SK-N-SH treated with all-trans-retinoic acid at 6 μM for 48 hours (cell line): Measurements from ENCODE around the gene TTC23L.

ENCODE experiments used
- ATAC-seq: fragments of 200-7000 bp; cut with Tn5 transposase; 3 replicates; pipeline ENCODE4 v1.9.1; 2020; ENCODE audit warnings: mild to moderate bottlenecking, moderate library complexity
- ARNTL ChIP-seq: fragments of 450-650 bp; formaldehyde crosslinking; IDR thresholded peaks from 2 replicates; pipeline ENCODE4 v1.5.0; 2020; ENCODE audit warnings: low read depth, mild to moderate bottlenecking, moderate library complexity, borderline replicate concordance
- BACH2 ChIP-seq: fragments of 250-450 bp; sonication (Bioruptor Pico); IDR thresholded peaks from 2 replicates; pipeline ENCODE4 v1.9.0; 2021; ENCODE audit warnings: mild to moderate bottlenecking, borderline replicate concordance
- ESRRG ChIP-seq: fragments of 250-450 bp; sonication (Bioruptor Pico); IDR thresholded peaks from 2 replicates; pipeline ENCODE4 v1.6.1; 2021; ENCODE audit warnings: mild to moderate bottlenecking
- GLIS3 ChIP-seq: fragments of 250-450 bp; sonication (Bioruptor Pico); IDR thresholded peaks from 2 replicates; pipeline ENCODE4 v1.5.0; 2020; ENCODE audit warnings: mild to moderate bottlenecking, moderate library complexity
- ISL1 ChIP-seq: fragments of 250-450 bp; sonication (Bioruptor Pico); IDR thresholded peaks from 2 replicates; pipeline ENCODE4 v2.1.2; 2022; ENCODE audit warnings: mild to moderate bottlenecking, moderate library complexity
- OSR1 ChIP-seq: fragments of 250-450 bp; sonication (Bioruptor Pico); IDR thresholded peaks from 2 replicates; pipeline ENCODE4 v1.8.0; 2022; ENCODE audit warnings: moderate library complexity, mild to moderate bottlenecking, inconsistent platforms
- PPARA ChIP-seq: fragments of 250-450 bp; sonication (Bioruptor Pico); IDR thresholded peaks from 2 replicates; pipeline ENCODE4 v1.5.0; 2020; ENCODE audit warnings: mild to moderate bottlenecking, borderline replicate concordance
- RARB ChIP-seq: fragments of 250-450 bp; sonication (Bioruptor Pico); IDR thresholded peaks from 2 replicates; pipeline ENCODE4 v1.8.0; 2021; ENCODE audit warnings: mild to moderate bottlenecking, moderate library complexity
- SNAI2 ChIP-seq: fragments of 250-450 bp; sonication (Bioruptor Pico); IDR thresholded peaks from 2 replicates; pipeline ENCODE4 v1.5.0; 2020; ENCODE audit warnings: mild to moderate bottlenecking, moderate library complexity
- TCF4 ChIP-seq: fragments of 250-450 bp; sonication (Bioruptor Pico); IDR thresholded peaks from 2 replicates; pipeline ENCODE4 v1.8.0; 2021; ENCODE audit warnings: mild to moderate bottlenecking, moderate library complexity, borderline replicate concordance
- TOX ChIP-seq: fragments of 250-450 bp; sonication (Bioruptor Pico); IDR thresholded peaks from 2 replicates; pipeline ENCODE4 v1.8.0; 2021; ENCODE audit warnings: mild to moderate bottlenecking, moderate library complexity, borderline replicate concordance
- ZC3H10 ChIP-seq: fragments of 250-450 bp; sonication (Bioruptor Pico); IDR thresholded peaks from 2 replicates; pipeline ENCODE4 v1.5.1; 2021; ENCODE audit warnings: mild to moderate bottlenecking, moderate library complexity
- ZFP3 ChIP-seq: fragments of 250-450 bp; sonication (Bioruptor Pico); IDR thresholded peaks from 2 replicates; pipeline ENCODE4 v1.5.0; 2020; ENCODE audit warnings: mild to moderate bottlenecking, moderate library complexity
- ZNF565 ChIP-seq: fragments of 450-650 bp; formaldehyde crosslinking; conservative IDR thresholded peaks from 2 replicates; pipeline ENCODE4 v1.5.0; 2020; ENCODE audit warnings: low read depth, mild to moderate bottlenecking, moderate library complexity
- ZNF70 ChIP-seq: fragments of 450-650 bp; formaldehyde crosslinking; IDR thresholded peaks from 2 replicates; pipeline ENCODE4 v1.5.0; 2020; ENCODE audit warnings: mild to moderate bottlenecking, moderate library complexity
- ZNF8 ChIP-seq: fragments of 450-650 bp; formaldehyde crosslinking; IDR thresholded peaks from 2 replicates; pipeline ENCODE4 v1.5.0; 2020; ENCODE audit warnings: mild to moderate bottlenecking, moderate library complexity
- TF ChIP-seq, protein P1 (sequence below): fragments of 250-450 bp; sonication (Bioruptor Pico); IDR thresholded peaks from 2 replicates; pipeline ENCODE4 v1.5.0; 2020; ENCODE audit warnings: mild to moderate bottlenecking, moderate library complexity
- TF ChIP-seq, protein P2 (sequence below): fragments of 250-450 bp; sonication (Bioruptor Pico); IDR thresholded peaks from 2 replicates; pipeline ENCODE4 v1.8.0; 2020; ENCODE audit warnings: mild to moderate bottlenecking, moderate library complexity, borderline replicate concordance
- TF ChIP-seq, protein P3 (sequence below): fragments of 250-450 bp; sonication (Bioruptor Pico); IDR thresholded peaks from 2 replicates; pipeline ENCODE4 v1.5.1; 2020; ENCODE audit warnings: low read depth, mild to moderate bottlenecking, moderate library complexity

The TTC23L gene, protein sequence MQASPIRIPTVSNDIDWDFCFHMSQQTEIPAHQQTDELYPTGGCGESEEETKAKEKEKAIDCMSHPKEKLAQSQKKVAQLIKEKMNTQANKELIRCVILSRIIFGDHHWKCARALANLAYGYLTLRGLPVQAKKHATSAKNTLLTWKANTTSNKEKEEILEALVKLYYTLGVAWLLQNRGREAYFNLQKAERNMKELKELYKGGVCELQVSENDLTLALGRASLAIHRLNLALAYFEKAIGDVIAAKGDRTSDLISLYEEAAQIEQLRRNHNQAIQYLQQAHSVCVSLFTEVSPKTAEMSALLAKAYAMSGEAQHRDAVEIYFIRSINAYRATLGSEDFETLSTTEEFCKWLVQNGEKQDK

GRCh38 chr5:34838785-34839714 lies at the start of gene TTC23L:
TTC23L (plus strand) TSS chr5:34839164; CDS start chr5:34840672, 1,508 bp downstream.
- TF ChIP-seq ZC3H10 (CRISPR knock-in tag): no peak
- no peak for TF ChIP-seq GLIS3 (CRISPR knock-in tag)
- TF ChIP-seq, protein P1, sequence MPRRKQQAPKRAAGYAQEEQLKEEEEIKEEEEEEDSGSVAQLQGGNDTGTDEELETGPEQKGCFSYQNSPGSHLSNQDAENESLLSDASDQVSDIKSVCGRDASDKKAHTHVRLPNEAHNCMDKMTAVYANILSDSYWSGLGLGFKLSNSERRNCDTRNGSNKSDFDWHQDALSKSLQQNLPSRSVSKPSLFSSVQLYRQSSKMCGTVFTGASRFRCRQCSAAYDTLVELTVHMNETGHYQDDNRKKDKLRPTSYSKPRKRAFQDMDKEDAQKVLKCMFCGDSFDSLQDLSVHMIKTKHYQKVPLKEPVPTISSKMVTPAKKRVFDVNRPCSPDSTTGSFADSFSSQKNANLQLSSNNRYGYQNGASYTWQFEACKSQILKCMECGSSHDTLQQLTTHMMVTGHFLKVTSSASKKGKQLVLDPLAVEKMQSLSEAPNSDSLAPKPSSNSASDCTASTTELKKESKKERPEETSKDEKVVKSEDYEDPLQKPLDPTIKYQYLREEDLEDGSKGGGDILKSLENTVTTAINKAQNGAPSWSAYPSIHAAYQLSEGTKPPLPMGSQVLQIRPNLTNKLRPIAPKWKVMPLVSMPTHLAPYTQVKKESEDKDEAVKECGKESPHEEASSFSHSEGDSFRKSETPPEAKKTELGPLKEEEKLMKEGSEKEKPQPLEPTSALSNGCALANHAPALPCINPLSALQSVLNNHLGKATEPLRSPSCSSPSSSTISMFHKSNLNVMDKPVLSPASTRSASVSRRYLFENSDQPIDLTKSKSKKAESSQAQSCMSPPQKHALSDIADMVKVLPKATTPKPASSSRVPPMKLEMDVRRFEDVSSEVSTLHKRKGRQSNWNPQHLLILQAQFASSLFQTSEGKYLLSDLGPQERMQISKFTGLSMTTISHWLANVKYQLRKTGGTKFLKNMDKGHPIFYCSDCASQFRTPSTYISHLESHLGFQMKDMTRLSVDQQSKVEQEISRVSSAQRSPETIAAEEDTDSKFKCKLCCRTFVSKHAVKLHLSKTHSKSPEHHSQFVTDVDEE (CRISPR knock-in tag): no peak
- no peak for TF ChIP-seq ZNF565 (CRISPR knock-in tag)

GRCh38 chr5:34789639-34790038 lies 49.3 kb upstream of the TTC23L start:
- TF ChIP-seq ISL1 (CRISPR knock-in tag) (no peak), TCF4 (CRISPR knock-in tag) (no peak), ESRRG (CRISPR knock-in tag) (no peak), ZNF8 (CRISPR knock-in tag) (no peak), RARB (no peak), ZFP3 (CRISPR knock-in tag) (no peak), GLIS3 (CRISPR knock-in tag) (no peak), ZC3H10 (CRISPR knock-in tag) (no peak), ARNTL (CRISPR knock-in tag) (no peak), ZNF70 (CRISPR knock-in tag) (no peak), SNAI2 (CRISPR knock-in tag) (no peak), OSR1 (CRISPR knock-in tag) (no peak)
- TF ChIP-seq, protein P2, sequence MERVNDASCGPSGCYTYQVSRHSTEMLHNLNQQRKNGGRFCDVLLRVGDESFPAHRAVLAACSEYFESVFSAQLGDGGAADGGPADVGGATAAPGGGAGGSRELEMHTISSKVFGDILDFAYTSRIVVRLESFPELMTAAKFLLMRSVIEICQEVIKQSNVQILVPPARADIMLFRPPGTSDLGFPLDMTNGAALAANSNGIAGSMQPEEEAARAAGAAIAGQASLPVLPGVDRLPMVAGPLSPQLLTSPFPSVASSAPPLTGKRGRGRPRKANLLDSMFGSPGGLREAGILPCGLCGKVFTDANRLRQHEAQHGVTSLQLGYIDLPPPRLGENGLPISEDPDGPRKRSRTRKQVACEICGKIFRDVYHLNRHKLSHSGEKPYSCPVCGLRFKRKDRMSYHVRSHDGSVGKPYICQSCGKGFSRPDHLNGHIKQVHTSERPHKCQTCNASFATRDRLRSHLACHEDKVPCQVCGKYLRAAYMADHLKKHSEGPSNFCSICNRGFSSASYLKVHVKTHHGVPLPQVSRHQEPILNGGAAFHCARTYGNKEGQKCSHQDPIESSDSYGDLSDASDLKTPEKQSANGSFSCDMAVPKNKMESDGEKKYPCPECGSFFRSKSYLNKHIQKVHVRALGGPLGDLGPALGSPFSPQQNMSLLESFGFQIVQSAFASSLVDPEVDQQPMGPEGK (CRISPR knock-in tag): no peak
- no peak for ATAC-seq

More at GRCh38 chr5:34838785-34839714, at the start of gene TTC23L:
- ATAC-seq: peak; percentile 93

GRCh38 chr5:34790069-34790468 lies 48.9 kb upstream of the TTC23L start:
- no peak for TF ChIP-seq PPARA (CRISPR knock-in tag)
- no peak for ATAC-seq

DNA sequence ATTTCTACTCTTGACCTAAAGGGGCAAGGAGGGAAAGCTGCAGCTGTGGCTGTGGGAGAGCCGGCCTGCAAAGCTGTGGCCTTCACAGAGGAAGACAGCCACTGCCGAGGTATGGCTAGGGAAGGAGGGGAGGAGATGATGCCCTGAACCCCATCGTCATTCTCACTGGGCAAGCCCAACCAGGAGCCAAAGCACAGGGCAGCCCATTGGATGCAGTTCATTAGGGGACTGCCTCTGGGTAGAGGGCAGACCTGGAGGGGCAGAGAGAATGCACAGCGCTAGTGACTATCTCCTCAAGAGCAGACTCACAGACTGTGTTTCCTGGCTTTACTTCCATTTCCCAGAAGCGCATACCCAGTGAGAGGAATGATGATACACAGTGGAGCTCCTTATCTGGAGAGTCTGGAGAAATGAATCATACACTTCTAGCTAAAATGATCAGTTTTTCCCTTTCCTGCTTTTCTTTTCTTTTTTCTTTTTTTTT lies 47.2 kb upstream of the TTC23L start:
- peak; percentile 90 for ATAC-seq

More for the DNA sequence above, 47.2 kb upstream of the TTC23L start:
- no peak for TF ChIP-seq ZFP3 (CRISPR knock-in tag)
- no peak for TF ChIP-seq BACH2 (CRISPR knock-in tag)
- no peak for TF ChIP-seq ZNF8 (CRISPR knock-in tag)
- no peak for TF ChIP-seq ZC3H10 (CRISPR knock-in tag)
- TF ChIP-seq TOX (CRISPR knock-in tag): no peak
- no peak for TF ChIP-seq PPARA (CRISPR knock-in tag)
- TF ChIP-seq, protein P3, sequence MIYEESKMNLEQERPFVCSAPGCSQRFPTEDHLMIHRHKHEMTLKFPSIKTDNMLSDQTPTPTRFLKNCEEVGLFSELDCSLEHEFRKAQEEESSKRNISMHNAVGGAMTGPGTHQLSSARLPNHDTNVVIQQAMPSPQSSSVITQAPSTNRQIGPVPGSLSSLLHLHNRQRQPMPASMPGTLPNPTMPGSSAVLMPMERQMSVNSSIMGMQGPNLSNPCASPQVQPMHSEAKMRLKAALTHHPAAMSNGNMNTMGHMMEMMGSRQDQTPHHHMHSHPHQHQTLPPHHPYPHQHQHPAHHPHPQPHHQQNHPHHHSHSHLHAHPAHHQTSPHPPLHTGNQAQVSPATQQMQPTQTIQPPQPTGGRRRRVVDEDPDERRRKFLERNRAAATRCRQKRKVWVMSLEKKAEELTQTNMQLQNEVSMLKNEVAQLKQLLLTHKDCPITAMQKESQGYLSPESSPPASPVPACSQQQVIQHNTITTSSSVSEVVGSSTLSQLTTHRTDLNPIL (CRISPR knock-in tag): no peak
